Measurements from ENCODE around the gene LZTR1.
"Not testable (repeated sequence)": the region's sequence is repeated elsewhere in the genome, so short reads cannot be mapped to it uniquely, and the experiment has no call there.

Gene LZTR1

DNA sequence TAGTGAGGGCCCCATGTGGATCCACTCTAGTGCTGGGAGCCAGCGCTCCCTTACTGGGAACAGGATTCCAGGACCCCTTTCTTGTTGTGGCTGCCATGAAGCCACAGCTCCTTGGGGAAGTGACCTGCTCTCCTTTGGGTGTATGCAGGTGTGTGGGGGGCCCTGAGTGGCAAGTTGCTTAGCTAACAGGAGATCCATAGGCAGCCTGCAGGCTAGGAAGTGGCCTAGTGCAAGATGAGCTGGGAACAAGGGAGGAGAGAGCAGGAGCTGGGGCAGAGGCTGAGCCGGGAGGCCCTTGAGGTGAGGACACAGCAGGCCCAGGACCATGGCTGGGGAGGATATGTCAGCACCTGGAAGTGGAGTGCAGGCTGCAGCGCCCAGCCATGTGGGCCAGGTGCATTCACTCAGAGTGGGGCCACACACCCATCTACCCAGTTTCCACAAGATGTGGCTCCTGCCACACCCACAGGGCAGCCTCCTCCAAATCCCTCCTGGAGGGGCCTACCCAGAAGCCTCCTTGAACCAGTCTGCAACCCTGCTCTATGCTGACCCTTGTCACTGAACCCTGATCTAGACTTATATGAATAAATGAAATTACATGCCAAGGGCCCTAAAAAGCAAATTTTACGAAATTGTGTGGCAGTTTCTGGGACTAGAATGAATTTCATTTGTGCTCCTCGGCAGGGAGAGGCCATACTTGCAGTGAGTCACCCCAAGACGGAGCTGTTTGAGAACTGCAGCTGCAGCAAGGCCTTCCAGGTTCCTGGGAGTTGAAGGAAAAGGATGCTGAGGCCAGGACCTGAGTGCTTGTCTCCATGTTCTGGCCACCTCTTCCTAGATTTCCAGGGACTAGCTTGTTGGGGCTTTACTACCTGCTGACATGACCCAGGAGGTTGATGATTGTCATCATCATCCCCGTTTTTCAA, 16.6 kb downstream of the LZTR1 start:
- DNase-seq = no peak

DNA sequence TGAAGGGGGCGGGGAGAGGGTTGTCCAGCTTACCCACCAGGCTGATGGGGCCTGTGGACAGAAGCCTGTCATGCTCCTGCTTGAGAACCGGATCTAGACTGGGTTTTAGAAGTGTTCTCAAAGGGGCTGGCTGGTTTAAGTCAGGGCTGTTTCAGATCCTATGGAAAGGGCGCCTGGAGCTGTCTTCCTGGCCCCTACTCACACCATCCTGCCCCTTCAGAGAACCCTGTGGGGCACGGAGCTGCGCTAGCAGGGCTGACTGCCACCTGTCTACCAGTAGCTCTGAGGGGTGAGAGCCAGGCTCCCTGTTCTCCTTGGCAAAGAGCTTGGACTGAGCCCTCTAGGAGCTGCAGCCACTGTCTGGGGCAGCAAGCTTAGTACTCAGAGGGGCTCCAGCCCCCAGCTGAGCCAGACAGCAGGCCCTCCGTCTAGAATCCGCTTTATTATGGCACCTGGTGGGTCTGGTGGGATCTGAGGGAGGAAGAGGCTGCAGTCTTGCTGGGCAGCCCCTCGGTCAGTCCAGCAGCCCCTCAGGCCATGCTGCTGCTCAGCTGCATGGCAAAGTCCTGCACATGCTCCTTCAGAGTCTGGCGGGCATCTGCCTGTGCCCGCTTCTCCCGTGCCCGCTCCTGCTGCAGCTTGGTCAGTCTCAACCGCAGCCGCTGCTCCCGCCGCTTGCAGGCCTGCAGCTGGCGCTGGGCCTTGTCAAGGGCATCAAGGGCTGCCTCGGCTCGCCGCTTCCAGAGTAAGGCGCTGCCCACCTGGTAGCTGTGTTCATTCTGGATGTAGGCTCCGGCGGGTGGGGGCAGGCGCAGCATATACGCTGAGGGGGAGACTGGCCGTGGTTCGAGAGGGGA, 17.5 kb downstream of the LZTR1 start:
- no peak for DNase-seq

DNA sequence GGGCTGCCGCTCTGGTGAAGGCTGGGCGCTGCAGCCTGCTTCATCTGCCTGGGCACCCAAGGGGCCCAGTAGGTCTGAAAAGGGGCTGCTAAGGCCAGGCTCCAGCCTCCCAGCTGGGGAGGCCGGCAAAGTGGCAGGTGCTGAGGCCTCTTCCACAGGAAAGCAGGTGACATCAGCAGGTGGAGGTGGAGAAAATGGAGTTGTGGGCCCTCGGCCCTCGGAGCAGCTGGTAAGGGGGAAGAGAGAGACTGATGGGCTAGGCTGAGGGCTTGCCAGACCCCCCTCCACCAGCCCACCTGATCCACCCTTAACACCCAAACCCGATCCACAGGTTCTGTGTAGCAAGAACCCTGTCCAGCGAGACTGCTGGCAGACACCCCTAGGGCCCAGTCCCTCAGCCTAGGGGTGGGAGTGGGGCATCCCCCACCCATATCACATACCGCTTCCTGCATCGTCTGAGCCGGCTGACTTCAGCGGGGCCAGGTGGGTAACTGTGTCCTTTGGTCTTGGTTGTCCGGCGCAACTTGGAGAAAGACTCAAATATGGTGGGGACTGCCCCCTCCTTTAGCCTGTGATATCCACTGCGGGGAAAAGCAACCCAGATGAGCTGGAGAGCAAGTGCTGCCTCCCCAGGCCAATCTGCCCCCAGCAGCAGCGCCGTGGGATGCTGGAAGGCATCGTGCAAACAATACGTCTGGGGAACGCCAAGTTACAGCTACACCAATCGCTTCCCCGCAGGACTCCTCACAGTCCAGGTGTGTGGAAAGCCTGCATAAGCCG, 18.3 kb downstream of the LZTR1 start:
- no peak for DNase-seq

DNA sequence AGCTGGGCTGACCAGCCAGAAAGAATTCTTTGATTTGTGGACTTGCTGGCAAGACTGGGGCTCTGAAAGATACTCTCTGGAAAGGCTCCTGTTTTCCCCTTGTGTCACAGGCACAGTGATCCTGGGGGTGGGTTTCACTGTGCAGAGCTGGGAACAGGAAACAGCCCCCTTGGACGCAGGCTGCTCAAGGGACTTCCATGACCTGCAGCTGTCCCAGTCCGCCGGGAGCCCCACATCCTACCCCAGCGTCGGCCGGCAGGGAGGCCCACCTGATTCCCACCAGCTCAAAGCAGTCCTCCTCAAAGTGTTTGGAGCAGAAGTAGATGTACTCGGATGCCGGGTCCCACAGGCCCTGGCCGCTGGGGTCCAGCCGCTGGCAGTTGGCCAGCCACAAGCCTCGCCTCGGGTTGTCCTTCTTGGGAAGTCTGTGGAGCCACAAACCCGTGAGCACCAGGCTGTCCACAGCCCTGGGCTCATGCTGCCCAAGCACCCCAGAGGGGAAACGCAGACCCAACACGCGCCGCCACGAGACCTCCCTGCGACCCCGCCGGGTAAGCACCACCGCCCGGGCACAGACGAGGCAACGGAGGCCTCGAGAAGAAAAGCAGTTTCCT, 19.0 kb downstream of the LZTR1 start:
- no peak for DNase-seq

DNA sequence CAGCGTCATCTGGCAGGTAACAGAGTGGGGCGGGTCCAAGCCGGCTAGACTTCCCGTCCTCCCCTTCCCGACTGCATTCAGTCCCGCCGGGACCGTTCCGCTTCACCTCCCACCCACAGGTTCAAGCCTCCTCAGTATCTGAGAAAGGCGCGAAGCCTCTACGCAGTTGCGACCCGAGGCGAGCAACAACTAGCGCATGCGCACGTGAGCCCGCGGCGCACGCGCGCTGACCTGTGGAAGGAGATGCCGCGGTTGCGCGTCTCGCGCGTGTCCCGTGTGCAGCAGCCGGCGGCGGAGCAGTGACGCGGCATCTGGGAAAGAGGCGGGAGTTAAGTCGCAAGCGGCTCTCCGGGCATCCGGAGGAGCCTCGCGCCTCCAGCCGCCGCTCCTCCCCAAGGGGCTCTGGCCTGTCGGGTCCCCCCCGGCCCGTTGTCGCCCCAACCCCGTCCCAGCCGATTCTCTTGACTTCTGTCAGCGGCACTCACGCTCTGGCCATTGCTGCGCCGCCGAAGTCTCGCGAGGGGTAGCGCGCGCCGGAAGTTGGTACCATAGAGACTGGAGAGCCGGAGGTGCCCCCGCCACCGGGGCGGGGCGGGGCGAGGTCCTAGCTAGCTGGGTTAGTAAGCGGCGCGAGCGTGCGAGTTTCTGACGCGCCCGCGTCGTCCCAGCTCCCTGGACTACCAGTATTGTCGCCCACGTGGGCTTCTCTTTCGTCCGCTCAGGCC, 19.7 kb downstream of the LZTR1 start, which contains the start of gene THAP7:
Gene THAP7, minus strand, starts transcription at position 518 of the 725 bp plus-strand sequence. Its CDS starts 207 bp downstream, at position 311.
- peak; percentile 96 for DNase-seq

DNA sequence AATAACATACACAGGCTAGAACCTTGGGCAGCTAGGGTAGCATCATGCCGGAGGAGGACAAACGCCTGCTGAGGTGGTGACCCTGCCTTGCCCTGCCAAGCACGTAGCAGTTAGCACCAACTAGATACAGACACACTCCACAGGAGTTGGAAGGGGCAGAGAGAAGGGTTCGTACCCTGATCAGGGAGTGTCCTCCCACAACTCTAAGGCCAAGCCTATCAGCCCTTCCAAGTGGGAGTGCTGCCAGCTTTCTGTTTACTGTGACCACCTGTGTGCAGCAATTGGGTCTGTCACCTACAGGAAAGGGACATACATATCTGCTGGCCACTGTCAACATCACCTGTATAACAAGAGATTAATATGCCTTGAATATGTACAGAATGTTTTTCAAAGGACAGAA, 21.7 kb downstream of the LZTR1 start:
- no peak for DNase-seq

DNA sequence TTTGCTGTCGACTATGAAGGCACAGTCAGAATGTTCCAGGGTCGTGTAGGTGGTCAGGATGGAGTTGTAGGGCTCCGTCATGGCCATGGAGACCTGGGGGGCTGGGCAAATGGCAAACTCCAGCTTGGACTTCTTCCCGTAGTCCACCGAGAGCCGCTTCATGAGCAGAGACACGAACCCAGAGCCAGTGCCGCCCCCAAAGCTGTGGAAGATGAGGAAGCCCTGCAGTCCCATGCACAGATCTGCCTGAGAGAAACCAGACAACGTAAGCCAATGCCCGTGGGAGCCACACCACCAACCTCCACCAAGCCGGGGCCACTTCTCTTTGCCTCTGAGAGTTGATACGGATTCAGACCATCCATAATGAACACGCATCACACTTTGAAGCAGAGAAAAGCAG, 27.1 kb downstream of the LZTR1 start:
- DNase-seq = not testable (repeated sequence)

DNA sequence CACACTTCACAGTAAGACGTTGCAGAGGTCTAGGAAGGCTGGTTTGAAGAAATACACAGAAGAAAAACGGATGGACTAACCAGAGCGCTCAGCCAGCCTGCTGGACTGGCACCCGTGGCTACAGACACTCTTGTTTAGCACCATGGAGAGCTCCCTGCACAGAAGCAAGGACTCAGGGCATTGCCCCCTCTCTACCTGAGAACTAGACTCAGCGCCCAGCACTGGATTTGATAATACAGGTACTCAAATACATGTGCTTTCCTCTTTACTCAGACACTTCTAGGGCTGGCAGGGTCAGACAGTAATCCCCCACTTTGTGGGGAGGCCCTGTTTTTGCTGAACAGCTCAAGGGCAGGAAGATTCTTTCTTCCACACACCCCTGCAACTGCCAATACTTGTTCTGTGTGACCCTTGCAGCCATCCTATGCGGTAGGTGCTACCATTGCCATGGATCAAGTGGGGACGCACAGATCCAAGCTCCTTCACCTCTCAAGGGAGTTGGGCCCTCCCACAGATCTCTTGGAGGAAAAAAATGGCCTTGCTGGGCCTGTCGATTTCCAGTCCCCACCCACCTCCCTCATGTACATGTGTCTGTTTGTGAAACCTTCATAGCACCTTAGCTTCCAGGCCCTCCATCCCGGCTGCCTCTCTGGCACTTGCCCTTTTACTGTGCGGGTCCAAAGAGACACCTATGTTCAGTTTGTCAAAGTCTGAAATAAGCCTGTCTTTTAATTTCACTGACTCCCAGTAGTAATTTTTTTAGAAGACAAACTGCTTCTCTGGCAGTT, 27.7 kb downstream of the LZTR1 start:
- DNase-seq = peak; percentile 29

DNA sequence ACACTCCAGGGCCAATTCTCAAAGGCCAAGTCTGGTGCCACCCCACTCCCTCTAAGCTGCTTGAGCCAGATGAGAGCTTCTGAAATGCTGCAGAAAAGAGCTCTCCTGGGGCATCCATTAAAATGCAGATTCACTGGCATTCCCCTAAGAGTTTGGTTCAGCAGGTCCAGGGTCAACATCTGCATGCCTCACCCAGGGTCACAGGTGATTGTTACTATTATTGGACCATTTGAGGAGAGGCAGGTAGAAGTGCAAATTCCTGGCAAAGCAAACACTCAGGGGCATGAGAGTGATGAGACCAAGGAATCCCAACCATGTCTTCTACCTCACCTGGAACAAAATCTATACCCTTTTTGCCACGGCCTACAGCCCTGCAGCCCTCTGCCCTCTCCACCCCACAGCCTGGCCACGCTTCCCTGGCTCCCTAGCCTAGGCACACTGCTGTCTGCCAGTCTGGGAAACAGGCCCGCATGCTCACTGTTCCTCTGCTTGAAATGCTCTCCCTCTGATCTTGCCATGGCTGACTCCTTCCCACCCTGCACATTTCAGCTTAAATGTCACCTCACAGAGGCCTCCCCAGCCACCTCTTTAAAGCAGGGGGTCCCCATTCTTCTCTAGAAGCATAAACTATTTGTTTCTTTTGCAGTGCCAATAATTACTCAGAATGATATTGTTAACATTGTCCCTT, 28.5 kb downstream of the LZTR1 start:
- DNase-seq = no peak

DNA sequence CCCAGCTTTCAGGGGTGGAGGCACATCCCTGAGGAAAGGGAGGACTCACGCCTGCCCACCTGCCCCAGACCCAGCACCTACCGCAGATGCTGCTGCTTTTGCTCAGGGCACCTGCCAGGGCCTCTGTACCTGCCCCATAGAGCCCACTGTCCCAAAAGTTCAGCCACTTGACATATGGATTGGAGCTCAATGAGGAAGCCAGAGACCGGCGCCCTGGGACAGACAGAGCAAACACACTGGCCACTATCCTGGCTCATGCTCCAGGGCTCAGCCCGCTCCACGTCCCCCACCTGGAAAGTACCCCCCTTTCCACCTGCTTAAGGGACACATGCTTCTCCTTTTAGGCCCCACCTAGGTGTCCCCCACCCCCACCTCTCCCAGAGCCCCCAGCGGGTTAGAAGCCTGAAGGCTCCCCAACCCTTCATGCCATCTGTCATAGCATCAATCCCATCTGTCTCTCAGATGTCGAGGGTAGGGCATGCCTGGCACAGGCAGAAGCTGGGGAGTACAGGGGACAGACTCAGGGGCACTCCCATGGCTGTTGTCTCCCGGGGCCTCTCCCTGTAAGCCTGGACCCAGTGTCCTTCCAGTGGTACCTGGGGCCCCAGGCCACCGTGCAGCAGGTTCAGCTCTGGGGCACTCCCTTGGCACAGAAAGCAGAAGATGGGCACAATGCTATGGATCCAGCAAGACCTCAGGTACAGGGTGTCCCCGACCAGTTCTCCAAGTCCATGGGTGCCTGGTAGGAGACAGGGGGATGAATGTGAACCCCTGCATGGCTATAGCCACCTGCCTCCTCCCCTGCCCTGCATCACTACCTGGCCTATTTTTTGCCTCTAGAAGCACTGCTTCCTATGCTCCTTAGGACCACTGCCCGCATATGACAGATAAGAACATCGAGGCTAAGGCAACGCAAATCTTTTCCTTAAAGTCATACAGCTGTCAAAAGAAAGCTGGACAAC, 30.6 kb downstream of the LZTR1 start:
- DNase-seq = no peak

DNA sequence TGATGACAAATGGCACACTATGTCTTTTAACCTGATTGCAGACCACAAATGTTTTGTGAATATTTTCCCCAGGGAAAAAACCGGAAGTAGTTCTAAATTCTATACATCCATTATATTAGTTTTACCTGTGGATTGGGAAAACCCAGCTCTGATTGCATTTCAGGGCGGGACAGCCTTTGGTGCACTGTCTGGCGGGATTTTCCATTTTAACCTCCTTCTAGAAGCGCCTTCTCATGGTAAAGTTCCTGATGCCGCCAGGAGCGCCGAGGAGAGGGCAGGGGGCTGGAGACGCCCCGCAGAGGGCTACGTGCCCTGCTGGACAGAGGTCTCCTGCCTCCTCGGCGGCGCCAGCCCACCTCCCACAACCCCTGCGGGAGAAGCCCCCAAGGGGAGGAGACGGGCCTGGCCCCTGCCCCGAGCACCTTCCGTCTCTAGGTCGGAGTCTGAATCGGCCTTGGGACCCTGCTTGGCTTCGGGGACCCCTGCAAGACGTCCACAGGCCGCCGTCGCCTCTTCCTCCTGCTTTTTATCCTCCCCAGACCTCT, 31.6 kb downstream of the LZTR1 start:
- no peak for DNase-seq

DNA sequence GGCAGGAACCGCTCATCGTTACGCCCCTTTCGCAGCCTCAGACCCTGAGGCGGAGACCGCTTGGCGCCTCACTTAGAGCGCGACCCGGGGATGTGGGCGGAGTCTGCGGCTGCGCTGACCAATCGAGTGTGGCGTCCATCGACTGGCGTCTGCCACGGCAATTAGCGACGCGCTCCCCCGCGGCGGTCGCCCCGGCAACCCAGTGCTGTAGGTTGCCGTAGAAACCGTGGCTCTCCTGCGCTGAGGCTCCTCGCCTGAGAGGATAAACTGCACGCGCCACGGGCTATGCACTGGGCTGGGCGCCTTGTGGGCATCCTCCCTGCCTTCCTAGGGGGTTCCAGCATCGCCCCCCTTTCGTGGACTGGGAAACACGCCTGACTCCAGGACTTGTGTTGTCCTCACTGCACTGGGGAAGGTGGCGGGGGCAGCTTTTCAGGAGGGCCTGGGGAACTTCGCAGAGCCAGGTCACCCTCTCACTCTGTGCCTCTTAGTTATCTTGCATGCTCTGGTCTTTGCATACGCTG, 32.2 kb downstream of the LZTR1 start:
- DNase-seq = peak; percentile 92

DNA sequence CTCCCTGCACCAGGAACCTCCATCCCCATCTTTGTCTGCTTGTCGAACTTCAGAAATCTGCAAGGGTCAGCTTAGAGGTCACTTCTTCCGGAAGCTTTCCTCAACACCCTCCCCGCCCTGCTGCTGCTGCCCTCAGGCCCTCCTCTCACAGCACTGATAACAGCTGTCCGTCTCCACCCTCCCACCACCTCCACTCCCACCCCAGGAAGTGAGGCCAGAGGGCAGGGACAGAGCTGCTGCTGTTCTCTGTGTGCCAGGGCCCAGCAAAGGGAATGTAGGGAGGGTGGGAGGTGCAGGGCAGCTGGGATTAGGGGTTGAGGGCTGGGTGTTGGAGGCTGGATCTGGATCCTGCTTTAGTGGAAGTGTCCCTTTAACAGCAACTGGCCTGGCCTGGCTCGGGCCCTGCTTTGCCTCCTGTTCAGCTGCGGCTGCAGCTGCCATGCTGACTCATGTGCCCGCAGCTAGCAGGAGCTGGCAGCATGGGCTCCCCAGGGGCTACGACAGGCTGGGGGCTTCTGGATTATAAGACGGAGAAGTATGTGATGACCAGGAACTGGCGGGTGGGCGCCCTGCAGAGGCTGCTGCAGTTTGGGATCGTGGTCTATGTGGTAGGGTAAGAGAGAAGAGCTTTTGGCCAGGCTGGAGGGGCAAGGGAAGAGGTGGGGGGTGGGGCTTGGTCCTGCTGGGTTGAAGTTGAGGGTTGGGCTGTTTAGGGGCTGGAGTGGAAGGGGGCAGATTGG, 32.8 kb downstream of the LZTR1 start, which contains the start of gene P2RX6:
Gene P2RX6, plus strand, starts transcription at position 440 of the 740 bp plus-strand sequence. Its CDS starts 10 bp downstream, at position 450.
- DNase-seq = no peak

DNA sequence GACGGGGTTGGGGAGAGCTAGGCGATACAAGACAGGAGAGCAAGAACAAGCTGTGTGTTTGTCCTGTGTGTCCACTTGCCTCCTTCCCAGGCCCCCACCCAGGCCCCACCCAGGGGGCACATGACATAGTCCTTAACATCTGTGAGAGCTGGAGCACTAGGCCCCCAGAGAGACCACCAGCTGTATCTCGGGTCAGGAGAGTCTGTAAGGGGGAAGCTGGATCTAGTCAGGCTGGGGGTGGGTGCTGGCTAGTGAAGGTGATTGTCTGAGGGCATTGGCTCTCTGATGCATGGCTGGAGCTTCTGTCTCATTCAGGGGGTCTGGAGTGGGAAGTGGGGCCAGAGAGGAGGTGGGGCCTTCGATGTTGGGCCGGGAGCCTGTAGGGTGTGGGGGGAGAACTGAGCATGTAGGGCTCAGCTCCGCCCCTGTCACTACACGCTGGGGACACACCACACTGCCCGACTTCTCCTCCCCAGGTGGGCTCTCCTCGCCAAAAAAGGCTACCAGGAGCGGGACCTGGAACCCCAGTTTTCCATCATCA, 33.4 kb downstream of the LZTR1 start:
- DNase-seq = no peak

DNA sequence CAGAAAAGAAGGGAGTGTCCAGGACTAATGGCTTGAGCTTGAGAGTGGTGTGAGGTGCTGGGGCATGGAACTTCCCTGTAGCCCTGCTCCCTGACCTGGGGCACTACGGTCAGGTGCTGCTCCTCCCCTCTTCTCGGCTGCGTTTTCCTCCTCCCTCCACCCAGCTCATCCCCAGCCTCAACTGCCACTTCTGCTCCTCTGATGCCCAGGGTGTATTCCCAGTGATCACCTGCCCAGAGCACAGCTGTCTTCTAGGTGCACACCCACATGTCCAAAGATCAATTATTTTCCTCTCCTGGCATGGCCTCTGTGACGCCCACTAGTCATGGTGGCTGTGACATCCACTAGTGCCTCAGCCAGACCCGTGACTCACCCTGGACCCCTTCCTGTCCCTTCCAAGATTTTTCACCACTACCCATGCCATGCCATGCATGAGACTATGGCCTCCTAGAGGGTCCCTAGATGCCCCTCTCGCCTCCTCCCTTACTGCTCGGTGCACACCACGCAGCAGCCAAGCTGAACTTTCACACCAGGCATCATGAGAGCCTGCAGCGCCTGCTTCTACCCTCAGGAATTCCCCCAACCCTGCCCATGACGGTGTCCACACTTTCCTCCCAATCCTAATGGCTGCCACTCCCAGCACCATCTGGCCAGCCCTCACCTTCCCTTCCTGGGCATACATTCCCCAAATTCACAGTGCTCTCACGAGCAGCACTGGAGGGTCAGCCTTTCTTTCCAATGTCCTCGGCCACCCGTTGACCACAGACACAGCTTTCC, 34.7 kb downstream of the LZTR1 start:
- no peak for DNase-seq

DNA sequence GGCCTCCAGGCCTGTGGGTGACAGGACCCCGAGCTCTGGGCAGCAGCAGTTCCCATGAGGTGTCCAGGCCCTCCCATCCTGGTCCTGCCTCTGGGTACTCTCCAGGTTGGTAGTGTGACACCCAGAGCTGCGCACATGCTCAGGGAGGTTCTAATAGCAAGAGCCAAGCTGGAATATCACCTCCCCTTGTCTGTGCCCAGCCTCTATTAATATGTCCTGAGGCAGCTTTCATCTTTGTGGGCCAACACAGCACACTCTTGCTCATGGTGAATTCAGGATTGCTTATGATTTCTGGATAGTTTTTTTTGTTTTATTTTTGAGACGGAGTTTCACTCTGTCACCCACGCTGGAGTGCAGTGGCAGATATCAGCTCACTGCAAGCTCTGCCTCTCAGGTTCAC, 36.2 kb downstream of the LZTR1 start:
- DNase-seq = no peak
